ENCODE measurements around the gene KCNAB1. TPM values are rescaled to one million over a fixed set of nuclear protein-coding genes. Genes with fewer than 3 reads are reported as not detected.

KCNAB1 gene
- total and polyA plus RNA-seq, 2 of the 8 experiments (the other 6 are each of a cell fraction or from before 2014, with no cell fraction given), result 0.51 to 2.3 TPM

DNA sequence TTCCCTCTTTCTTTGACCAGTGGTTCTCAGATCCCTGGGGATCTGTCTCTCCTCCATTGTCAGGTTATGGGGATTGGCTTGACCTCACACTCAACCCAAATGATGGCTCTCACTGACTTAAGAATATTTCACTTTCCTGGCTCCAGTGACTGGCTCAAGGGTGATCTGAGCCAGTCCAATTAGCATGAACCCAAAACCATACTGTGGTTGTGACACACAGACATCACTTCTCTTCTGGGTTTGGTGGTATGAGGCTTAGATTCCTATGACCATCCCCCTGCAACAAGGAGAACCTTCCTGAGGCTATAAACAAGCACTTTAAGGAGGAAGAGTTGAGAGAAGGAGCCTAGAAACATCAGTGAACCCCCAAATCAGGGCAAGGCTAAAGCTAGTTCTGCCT is 85.8 kb downstream of the KCNAB1 start (continued):
- no peak for TF ChIP-seq CHD7 (IDR thresholded peaks at IDR 0.05; ENCODE audit: insufficient replicate concordance, low read length)

Data from H1 (cell line).